Ecto neural progenitor cell (in vitro differentiated cells): ENCODE data around the gene MALRD1.

Experiments
- DNase-seq: peaks from one replicate; pipeline ENCODE4 v3.0.0-alpha.2; 2018; ENCODE audit warnings: low spot score

MALRD1 gene

DNA sequence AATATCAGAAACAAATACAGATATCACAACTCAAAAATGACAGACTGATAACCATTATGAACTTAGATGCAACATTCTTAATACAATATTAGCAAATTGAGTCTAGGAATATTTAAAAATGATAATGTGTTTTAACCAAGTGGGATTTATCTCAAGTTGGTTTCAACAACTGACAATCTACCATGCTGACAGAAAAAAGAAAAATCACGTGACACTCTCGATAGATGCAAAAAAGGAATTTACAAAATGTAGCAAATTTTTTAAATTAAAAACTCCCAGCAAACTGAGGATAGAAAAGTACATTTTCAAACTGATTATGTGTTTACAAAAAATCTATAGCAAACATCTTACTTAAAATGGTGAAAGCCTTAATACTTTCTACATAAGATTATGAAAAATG lies 177.4 kb downstream of the MALRD1 start:
- DNase-seq = no peak

DNA sequence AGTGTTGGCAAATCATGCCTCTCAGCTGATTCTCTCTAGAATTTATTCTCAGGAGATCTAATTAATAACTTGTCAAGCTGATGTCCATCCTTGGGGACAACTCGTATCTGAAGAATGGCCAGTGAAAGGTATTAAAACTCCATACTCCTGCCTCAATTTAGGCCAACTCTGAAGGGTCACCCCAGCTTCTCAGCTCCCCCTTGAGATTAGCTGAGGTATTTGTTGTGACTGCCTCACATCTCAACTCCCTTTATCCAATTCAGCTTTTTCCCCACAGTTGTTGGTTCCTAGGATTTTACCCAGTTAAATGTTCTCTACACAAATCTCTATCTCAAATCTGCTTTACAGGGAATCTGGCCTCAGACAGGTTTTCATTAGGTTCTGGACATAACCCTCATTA lies 182.4 kb downstream of the MALRD1 start:
- no peak for DNase-seq

DNA sequence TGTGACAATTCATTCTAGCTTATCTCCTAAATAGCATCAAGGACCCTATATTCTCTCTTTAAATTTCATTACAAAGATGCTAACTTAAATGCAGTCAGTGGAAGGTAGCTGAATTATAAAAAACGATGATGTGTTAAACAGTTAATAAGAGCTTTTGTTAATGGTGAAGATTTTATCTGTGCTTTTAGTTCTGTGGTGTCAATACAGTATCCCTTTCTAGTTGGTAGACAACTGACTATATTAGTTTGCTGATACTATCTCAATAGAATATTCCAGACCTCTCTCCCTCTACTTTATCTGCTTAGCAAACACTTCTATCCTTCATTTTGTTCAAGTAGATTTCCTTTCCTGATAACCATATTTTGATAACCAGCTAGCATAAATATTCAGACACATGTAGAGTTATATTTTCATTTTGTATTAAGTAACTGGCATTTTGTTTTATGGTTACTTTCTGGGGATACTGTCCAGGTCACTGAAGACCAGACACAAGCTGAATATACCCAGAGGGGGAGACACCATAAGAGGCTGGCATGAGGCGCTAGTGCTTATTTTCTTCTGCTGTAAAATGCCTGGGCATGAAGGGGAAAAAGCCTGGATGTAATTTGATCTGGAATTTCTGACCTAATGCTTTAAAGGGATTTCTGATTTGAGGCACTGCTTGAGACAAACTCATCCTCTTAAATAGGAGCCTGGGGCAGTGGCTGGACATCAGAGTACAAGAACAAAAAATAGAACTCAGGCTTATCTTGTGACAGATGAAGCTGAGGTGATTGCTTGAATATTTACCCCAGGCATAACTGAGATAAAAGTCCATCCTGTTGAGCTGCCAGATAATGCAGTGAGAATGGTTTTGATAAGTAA lies 197.5 kb downstream of the MALRD1 start:
- no peak for DNase-seq

DNA sequence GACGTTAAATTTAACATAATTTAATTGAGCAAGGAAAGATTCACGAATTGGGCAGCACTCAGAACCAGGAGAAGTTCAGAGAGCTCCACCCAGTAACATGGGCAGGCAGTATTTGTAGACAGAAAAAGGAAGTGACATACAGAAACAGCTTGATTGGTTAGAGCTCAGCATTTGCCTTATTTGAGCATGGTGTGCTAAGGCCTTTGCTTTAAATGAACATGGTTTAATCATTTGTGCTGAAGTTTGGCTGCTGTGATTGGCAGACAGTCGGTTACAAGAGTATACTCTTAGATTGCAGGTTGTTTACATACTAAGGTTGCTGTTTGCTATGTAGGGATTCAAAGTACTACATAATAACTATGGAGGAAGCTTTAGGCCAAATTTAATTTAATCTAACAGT lies 199.2 kb downstream of the MALRD1 start:
- DNase-seq = no peak

DNA sequence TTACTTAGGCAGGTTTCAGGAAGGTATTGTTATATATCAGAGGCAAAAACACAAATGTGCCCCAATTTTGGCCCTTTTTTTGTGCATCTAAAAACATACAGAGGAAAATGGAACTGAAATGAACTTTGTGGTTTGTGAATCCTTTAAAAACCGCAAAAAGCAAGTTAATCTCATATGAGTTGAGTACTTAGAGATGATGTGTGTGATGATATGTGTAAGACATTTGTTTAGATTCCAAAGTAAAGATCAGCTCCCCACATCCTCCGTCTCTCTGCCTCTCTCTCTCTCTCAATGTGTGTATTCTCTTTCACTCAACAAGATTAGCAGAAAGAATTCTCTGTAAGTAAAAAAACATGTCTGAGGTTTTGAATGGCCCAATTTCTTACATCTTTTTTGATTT lies 201.9 kb downstream of the MALRD1 start:
- DNase-seq = no peak

DNA sequence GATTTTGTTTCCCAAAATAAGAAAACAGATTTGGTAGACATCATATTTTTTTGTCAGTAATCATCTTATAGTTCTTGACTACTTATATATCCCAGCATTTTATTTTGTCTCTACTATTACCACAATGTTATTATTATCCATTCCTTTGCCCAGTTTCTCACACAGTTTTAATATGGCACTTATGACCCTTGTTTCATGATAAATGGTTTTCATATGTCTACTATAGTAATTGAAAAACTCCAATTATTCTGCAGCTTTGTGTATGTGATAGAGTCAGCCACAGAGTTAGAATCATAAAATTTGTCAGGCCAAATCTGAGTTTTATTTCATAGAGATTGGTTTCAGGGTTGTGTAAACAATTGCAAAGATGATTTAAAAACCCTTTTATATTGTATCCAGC lies 203.9 kb downstream of the MALRD1 start:
- DNase-seq = no peak

DNA sequence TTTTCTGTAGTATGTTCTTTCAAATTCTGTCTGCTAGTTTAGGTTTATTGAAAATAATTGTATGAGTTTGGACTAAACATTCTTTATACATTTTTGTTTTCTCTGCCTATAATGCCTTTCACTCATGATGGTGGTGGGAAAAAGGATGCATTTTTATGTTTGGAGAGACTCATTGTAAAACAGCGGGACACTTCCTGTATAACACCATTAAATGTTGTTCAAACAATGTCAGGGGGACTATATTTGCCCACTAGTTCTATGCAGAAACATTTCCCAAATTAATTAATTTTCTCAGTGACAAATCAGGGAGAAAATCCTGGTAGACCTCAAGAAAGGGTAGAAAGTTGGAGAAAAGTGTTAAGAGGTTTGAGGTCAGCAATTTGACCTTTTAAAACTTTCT lies 207.7 kb downstream of the MALRD1 start:
- DNase-seq = no peak

DNA sequence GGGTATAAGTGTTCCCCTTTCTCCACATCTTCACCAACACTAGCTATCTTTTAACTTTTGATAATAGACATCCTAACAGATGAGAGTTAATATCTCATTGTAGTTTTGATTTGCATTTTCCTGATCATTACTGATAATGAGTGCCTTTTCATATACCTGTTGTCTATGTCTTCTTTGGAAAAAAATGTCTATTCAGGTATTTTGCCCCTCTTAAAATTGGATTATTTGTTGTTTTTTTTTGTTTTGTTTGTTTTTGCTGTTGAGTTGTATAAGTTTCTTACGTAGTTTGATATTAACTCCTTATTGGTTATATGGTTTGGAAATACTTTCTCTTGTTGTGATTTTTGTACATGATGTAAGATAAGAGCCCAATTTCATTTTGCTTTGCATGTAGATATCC lies 214.7 kb downstream of the MALRD1 start:
- DNase-seq = no peak

DNA sequence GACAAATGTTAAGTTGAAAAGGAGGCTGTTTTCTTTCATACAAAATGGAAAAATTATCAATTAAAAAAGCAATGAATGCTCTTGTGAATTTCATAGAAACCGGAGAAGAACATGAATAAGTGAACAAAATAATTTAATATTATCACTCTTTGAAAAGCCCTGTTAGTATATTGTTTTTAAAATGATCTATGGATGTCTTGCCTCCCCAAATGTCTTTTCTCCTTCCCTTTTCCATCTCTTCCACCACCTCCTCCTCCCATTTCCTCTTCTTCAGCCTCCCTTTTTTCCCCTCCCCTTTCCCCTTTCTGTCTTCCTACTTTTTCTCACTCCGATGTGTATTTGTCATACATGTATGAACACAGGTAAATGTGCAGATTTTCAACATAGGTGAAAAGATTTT lies 234.7 kb downstream of the MALRD1 start:
- no peak for DNase-seq

DNA sequence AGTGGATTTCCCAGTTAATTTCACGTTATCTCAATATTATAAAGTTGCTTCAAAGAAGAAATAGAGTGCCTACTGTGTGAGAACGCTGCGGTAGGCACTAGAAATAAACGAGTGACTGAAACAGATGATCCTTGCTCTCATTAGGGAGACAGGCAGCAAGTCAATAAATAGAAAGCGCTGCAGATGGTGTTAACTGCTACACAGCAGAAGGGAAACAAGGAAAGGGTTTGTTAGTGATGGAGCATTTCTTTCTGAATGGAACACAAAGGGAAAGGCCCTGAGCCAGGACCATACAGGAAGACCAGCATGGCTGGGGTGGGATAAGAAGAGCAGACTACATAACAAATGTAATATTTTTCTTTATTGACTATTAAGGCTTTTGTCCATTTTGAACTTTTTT lies 235.2 kb downstream of the MALRD1 start:
- no peak for DNase-seq

DNA sequence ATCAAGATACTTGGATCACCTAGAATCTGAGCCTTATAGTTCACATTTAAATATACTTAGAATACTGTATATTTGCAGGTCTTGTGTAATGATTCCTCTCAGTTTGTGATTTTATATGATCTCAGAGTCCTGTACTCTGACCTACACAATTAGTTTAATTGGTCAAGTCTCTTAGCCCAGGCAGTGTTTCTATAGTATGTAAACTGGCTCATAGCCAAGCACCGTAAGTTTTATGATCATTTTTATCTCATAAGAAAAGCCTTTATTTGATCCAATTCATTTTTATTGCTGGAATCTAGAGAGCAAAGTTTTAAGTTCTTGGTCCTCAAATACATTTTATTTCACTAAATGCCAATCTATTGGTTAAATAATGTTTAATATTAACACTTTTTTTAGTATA lies 242.2 kb downstream of the MALRD1 start:
- no peak for DNase-seq

DNA sequence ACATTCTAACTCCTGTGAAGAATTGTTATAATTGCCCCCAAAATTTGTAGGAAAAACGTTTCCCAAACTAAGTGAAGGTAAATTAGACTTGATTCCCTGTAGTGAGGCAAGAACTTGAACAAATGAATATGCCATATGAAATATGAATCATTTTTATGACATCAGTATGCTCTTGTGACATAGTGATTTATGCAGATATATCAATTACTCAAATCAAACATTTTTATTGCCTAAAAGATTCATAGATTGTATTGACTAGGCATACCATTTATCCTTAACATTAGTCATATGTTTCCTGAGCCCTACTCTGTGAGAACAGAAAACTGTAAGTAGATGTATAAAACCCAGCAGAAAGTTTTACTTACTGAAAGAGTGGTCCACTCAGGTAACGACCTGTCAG lies 245.6 kb downstream of the MALRD1 start:
- no peak for DNase-seq

DNA sequence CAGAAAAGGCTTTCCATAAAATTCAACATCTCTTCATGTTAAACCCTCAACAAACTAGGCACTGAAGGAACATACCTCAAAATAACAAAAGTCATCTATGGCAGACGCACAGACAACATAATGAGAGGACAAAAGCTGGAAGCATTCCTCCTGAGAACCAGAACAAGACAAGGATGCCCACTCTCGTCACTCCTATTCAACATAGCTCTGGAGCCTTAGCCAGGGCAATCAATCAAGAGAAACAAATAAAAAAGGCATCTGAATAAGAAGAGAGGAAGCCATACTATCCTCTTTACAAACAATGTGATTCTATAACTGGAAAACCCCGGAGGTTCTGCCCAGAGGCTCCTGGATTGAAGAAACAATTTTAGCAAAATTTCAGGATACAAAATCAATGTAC lies 251.0 kb downstream of the MALRD1 start:
- DNase-seq = no peak

DNA sequence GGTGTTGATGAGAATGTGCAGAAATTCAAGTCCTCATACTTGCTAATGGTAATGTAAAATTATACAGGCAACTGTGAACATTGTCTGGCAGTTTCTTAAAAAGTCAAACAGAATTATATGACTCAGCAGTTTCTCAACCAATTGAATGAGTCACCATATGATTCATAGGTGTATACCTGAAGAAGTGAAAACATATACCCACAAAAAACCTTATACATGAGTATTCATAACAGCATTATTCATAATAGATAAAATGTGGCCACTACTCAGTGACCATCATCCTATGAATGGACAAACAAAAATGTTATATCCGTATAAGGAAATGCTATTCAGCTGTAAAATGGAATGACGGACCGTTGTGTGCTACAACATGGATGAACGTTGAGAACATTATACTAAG lies 253.5 kb downstream of the MALRD1 start:
- DNase-seq = no peak

DNA sequence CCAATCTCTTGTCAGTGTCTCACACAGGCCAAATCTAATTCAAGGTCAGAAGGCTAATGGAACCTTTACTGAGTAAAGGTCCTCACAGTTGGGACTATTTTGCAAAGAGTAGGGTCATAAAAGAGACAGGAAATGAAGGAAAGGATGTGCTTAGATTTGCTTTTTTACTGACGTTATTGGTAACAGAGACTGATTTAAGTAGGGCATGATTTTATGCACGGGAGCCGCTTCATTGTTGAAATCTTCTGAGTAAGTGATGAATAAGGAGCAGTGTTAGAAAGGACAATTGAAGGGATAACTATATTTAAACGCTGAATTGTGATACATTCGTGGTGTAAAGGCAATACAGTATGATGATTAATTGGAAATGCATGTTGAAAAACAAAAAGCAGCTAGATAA lies 261.5 kb downstream of the MALRD1 start:
- DNase-seq = no peak

DNA sequence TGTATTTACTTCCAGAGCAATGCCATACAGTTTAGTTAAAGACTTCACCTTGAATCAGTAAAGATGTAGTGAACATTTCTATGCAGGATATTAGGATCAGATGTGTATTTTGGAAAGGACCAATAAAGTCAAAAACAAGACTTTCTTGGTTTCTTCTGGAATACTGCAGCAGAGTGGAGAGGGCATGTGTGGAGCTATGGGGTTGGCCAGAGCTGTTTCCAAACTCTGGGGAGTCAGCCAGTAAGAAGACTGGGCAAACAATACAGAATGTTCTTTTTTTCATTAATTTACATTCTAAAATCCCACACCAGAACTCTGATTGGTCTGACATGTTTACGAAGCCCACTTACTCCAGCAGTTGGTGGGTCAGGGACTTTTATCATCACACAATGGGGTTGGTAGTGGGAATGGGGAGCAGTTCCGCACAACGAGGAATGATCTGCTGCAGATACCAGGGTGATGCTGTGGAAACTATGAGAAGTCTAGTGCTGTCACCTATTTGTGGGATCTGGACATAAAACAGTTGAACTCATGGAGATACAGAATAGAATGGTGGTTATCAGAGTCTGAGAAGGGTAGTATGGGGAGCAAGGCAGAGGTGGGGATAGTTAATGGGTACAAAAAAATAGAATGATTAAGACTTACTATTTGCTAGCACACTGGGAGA lies 267.7 kb downstream of the MALRD1 start:
- no peak for DNase-seq

DNA sequence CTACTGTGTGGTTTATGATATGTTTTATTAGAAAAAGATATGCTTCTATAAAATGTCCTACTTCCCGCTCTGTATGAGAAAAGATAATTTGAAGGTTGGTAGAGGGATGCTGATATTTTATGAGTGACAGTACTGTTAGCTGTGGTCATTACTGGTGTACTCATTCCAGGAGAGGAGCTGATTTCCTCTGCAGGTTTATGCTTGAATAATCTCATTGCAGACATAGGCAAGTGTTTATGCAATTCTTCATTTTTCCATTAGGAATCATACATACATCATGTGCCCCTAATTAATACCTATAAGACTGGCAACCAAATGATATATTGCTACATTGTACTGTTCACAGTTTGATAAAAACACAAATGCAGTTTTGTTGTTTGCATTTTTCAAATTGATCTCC lies 269.4 kb downstream of the MALRD1 start:
- no peak for DNase-seq

DNA sequence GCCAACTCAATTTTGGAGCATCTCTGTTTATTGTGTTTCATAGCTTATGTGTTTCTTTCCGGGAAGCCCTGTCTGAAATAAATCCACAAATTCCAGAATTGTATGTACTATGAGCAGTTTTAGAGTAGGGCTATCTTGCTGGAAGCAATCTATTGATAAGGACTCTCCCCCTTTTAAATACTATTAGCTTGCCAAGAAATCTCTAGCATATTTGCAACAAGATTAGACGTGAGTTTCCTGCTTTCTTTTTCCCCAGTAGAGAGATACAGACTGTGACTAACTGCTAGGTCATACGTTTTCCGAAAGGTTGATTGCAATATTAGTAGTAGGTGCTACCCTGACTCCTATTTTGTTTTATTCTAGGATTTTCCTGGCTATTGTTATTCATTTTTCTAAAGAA lies 277.0 kb downstream of the MALRD1 start:
- no peak for DNase-seq

DNA sequence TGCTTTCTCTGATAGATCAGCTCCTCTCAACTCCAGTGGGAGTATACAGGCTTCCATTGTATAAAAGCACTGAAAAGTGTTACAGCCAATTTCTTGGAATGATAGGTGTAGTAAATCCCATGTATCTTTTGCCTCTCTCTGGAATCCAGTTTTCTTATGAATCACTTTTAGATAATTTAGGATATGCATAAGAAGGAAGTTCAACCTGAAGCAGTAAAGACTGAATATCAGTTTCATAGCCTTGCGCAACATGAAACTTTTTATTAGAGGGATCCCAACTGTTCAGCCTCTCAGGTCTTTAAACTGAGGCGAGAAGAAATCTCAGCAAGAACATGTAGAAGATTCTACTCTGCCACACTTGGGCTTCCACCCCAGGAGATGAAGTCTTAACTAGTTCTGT lies 280.0 kb downstream of the MALRD1 start:
- no peak for DNase-seq

DNA sequence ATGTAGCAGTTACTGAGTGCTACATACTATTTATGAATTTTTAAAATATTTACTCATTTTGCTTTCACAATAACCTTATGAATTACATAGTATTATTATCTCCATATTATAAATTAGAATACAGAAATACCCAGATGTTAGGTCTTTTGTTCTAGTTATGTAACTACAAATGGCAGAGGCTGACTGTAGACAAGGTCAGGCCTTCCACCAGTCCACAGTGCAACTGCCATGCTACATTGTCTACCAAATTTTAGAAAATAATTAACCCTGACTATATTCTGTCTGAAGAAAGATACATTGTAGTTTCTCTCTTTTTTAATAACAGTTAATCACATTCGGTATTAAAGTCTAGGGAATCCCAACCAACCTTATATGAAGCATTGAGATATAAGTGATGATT lies 280.9 kb downstream of the MALRD1 start:
- DNase-seq = no peak

DNA sequence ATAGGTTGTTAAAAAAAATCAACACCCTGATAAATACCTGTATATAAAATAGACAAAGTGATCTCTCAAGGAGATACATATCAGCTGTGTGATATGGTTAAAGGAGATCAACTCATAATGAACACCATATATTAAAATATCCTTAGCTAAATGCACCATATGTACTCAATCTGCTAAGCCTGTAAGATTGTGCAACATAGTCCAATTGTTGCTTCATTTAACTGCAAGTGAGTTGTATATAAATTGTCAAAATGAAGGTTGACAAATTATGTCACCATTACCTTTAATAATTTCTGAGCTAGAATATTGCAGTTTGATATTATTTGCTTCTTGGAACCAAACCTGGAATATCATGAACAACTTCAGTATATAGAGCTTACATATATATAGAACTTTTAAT lies 283.7 kb downstream of the MALRD1 start:
- DNase-seq = no peak

DNA sequence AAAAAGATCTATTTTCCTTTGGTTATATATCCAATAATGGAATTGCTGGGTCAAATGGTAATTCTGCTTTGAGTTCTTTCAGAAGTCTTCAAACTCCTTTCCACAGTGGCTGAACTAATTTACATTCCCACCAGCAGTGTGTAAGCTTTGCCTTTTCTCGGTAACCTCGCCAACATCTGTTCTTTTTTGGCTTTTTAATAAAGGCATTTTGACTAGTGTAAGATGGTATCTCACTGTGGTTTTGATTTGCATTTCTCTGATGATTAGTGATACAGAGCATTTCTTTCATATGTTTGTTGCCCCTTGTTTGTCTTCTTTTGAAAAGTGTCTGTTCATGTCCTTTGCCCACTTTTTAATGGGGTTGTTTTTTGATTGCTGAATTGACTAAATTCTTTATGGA lies 285.0 kb downstream of the MALRD1 start:
- DNase-seq = no peak

DNA sequence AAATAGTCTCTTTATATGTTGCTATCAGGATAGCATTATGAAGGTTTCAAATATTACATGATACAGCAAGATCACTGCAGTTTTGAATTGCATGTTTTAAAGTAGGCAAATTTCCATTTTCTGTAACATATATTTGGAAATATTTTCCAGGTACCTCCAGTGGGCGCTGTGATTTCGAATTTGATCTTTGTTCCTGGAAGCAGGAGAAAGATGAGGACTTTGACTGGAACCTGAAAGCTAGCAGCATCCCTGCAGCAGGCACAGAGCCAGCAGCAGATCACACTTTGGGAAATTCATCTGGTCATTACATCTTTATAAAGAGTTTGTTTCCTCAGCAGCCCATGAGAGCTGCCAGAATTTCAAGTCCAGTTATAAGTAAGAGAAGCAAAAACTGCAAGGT lies 299.0 kb downstream of the MALRD1 start:
- no peak for DNase-seq

DNA sequence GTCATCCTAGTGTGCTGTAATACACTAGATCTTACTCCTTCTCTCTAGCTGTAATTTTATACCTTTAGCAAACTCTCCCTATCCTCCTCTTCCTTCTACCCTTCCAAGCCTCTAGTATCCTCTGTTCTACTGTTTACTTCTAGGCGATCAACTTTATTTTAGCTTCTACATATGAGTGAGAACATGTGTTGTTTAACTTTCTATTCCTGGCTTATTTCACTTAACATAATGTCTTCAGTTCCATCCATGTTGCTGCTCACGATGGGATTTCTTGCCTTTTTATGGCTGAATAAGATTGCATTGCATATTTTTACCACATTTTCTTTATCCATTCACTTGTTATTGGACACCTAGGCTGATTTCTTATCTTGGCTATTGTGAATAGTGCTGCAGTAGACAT lies 318.6 kb downstream of the MALRD1 start:
- no peak for DNase-seq
